K562 (cell line): ENCODE results near the gene FMO5. TPM values are rescaled to one million over a fixed set of nuclear protein-coding genes. Genes with fewer than 3 reads are reported as not detected.

Source experiments
- ATAC-seq: fragments of 200-7000 bp; cut with Tn5 transposase; 3 replicates; pipeline ENCODE4 v1.9.1; 2020; ENCODE audit warnings: moderate library complexity
- BruUV-seq: library from RNA; stranded (reverse); fragments of 400-500 nt; replicated peaks from 2 replicates; lab custom pipeline; 2021; lab: Mats Ljungman, UMichigan
- CTCF ChIA-PET: fragments of 300-600 bp; formaldehyde crosslinking; extraction: SDS; loops from one replicate; lab custom pipeline; 2021; ENCODE audit warnings: low intra/inter-chr PET ratio; lab: Yijun Ruan, JAX
- POLR2A ChIA-PET: fragments of 300-600, 350-650 bp; sonication (Branson Sonifier 250); formaldehyde crosslinking; extraction: SDS; loops from one replicate; lab custom pipeline; 2021; ENCODE audit warnings: antibody characterized with exemption, inconsistent platforms; lab: Yijun Ruan, JAX
- DNase-seq, 4 experiments: peaks; one replicate each; pipeline versions ENCODE4 v3.0.0 to v3.0.0-alpha.2; 2011 to 2018; ENCODE audit warnings: low spot score in 3 of 4, mixed read lengths in 3 of 4; ENCODE audit errors: extremely low read depth in 1 of 4
- FAIRE-seq: peaks from 2 replicates; lab custom pipeline; 2011; peaks lifted over from hg19 to GRCh38; lab: Jason Lieb, UNC
- H2AFZ ChIP-seq: 2 replicates; pipeline ENCODE4 v1.6.0; 2011; ENCODE audit warnings: low read depth, low read length, control low read depth, inconsistent platforms
- H3K27ac ChIP-seq: fragments of 200-600 bp; 3 replicates; pipeline ENCODE4 v1.8.0; 2011; ENCODE audit warnings: low read depth, mild to moderate bottlenecking, control low read depth, inconsistent platforms, low read length, moderate library complexity, mixed read lengths; ENCODE audit errors: extremely low read depth
- H3K27me3 ChIP-seq, 2 experiments: fragments of 300-600 bp in 1 of 2; 2 replicates in 1 of 2; 3 replicates in 1 of 2; pipeline versions ENCODE4 v1.6.0 to v1.8.0; 2011; ENCODE audit warnings: inconsistent platforms in 2 of 2, low read length in 2 of 2, mild to moderate bottlenecking in 1 of 2, mixed read lengths in 1 of 2, moderate library complexity in 1 of 2; ENCODE audit not compliant: control insufficient read depth in 2 of 2, insufficient read depth in 2 of 2
- H3K36me3 ChIP-seq: fragments of 300-600 bp; 3 replicates; pipeline ENCODE4 v1.8.0; 2011; ENCODE audit warnings: mild to moderate bottlenecking, low read length, inconsistent platforms; ENCODE audit not compliant: control insufficient read depth, insufficient read depth
- H3K4me1 ChIP-seq, 2 experiments: fragments of 200-600 bp in 1 of 2; replicated peaks in 1 of 2; 2 replicates in 1 of 2; 3 replicates in 1 of 2; pipeline versions ENCODE4 v1.5.1 to v1.8.0; 2011; ENCODE audit warnings: inconsistent platforms in 2 of 2, low read length in 2 of 2, mild to moderate bottlenecking in 1 of 2, mixed read lengths in 1 of 2, moderate library complexity in 1 of 2; ENCODE audit not compliant: control insufficient read depth in 2 of 2, insufficient read depth in 2 of 2
- H3K4me2 ChIP-seq: 2 replicates; pipeline ENCODE4 v1.6.1; 2011; ENCODE audit warnings: low read length, control low read depth, inconsistent platforms, mixed read lengths; ENCODE audit not compliant: insufficient read depth
- H3K4me3 ChIP-seq: fragments of 200-600 bp; sonication (generic), shearing (Covaris generic); 2 replicates; pipeline ENCODE4 v1.5.1; 2016; ENCODE audit warnings: control low read depth, inconsistent platforms
- H3K79me2 ChIP-seq: fragments of 200-600 bp; 3 replicates; pipeline ENCODE4 v1.8.0; 2011; ENCODE audit warnings: low read length, inconsistent platforms; ENCODE audit not compliant: control insufficient read depth, insufficient read depth
- H3K9ac ChIP-seq, 2 experiments: 2 replicates each; pipeline versions ENCODE4 v1.6.0 to v1.6.1; 2011; ENCODE audit warnings: low read depth in 2 of 2, low read length in 2 of 2, control low read depth in 1 of 2, inconsistent platforms in 1 of 2, mild to moderate bottlenecking in 1 of 2, mixed read lengths in 1 of 2; ENCODE audit not compliant: insufficient read depth in 1 of 2
- H3K9me1 ChIP-seq: one replicate; pipeline ENCODE4 v1.6.0; 2011; ENCODE audit warnings: inconsistent platforms, mild to moderate bottlenecking, low read length, moderate library complexity; ENCODE audit not compliant: control insufficient read depth, insufficient read depth
- H3K9me3 ChIP-seq: replicated peaks from 2 replicates; pipeline ENCODE4 v1.5.1; 2011; ENCODE audit warnings: low read depth, low read length, inconsistent platforms; ENCODE audit not compliant: control insufficient read depth, insufficient read depth
- H4K20me1 ChIP-seq: replicated peaks from 2 replicates; pipeline ENCODE4 v1.6.1; 2011; ENCODE audit warnings: low read length, inconsistent platforms, mixed read lengths; ENCODE audit not compliant: control insufficient read depth, insufficient read depth
- ARID1B ChIP-seq: fragments of 450-650 bp; IDR thresholded peaks from 2 replicates; pipeline ENCODE4 v1.6.1; 2016; ENCODE audit warnings: antibody characterized with exemption, mild to moderate bottlenecking, inconsistent platforms
- BCOR ChIP-seq: fragments of 450-650 bp; IDR thresholded peaks from 2 replicates; pipeline ENCODE4 v1.6.1; 2016
- DEAF1 ChIP-seq: fragments of 450-650 bp; formaldehyde crosslinking; IDR thresholded peaks from 2 replicates; pipeline ENCODE4 v1.4.0; 2020; ENCODE audit warnings: mild to moderate bottlenecking, moderate library complexity
- DLX4 ChIP-seq: fragments of 250-450 bp; sonication (Bioruptor Pico); IDR thresholded peaks from 2 replicates; pipeline ENCODE4 v1.6.1; 2021; ENCODE audit warnings: mild to moderate bottlenecking
- ELF4 ChIP-seq: fragments of 450-650 bp; formaldehyde crosslinking; IDR thresholded peaks from 2 replicates; pipeline ENCODE4 v1.4.0; 2022; ENCODE audit warnings: missing genetic modification characterization
- GABPB2 ChIP-seq: fragments of 250-450 bp; sonication (Bioruptor Pico); conservative IDR thresholded peaks from 2 replicates; pipeline ENCODE4 v1.5.1; 2021; ENCODE audit warnings: mild to moderate bottlenecking
- HMG20B ChIP-seq: fragments of 250-450 bp; sonication (Bioruptor Pico); IDR thresholded peaks from 2 replicates; pipeline ENCODE4 v1.5.0; 2021; ENCODE audit warnings: mild to moderate bottlenecking
- KAT8 ChIP-seq: fragments of 450-650 bp; IDR thresholded peaks from 2 replicates; pipeline ENCODE4 v1.6.1; 2016; ENCODE audit warnings: low read depth, mild to moderate bottlenecking
- L3MBTL2 ChIP-seq: fragments of 450-650 bp; IDR thresholded peaks from 2 replicates; pipeline ENCODE4 v1.6.1; 2016; ENCODE audit warnings: mild to moderate bottlenecking, moderate library complexity
- SIRT6 ChIP-seq: IDR thresholded peaks from one replicate; pipeline ENCODE4 v1.6.1; 2012; ENCODE audit warnings: low read depth, mild to moderate bottlenecking, control low read depth, inconsistent platforms, low read length, moderate library complexity
- STAG1 ChIP-seq: sonication (generic); formaldehyde crosslinking; IDR thresholded peaks from 2 replicates; pipeline ENCODE4 v1.5.0; 2020; ENCODE audit warnings: missing genetic modification reagents, borderline replicate concordance
- TBP ChIP-seq: optimal IDR thresholded peaks from 2 replicates; pipeline ENCODE3; 2011; ENCODE audit warnings: low read depth, low read length, improper control_type of control experiment
- XRCC5 ChIP-seq: fragments of 200-400 bp; formaldehyde crosslinking; IDR thresholded peaks from 2 replicates; pipeline ENCODE4 v1.6.1; 2017; ENCODE audit warnings: low read depth, mild to moderate bottlenecking, low read length
- ZNF586 ChIP-seq: fragments of 450-650 bp; formaldehyde crosslinking; conservative IDR thresholded peaks from 2 replicates; pipeline ENCODE4 v1.4.0; 2020; ENCODE audit warnings: mild to moderate bottlenecking, moderate library complexity
- ZNF668 ChIP-seq: fragments of 250-450 bp; sonication (Bioruptor Pico); IDR thresholded peaks from 2 replicates; pipeline ENCODE4 v1.8.0; 2022; ENCODE audit warnings: mild to moderate bottlenecking, inconsistent platforms
- WGBS: fragments of 100-300 bp; shearing (Covaris generic); methylation state at CpG from one replicate; pipeline ENCODE4 v1.1.6; 2016; ENCODE audit warnings: low coverage, mixed read lengths; ENCODE audit not compliant: insufficient coverage; ENCODE audit errors: missing lambda C conversion rate; 5-methylcytosine and 5-hydroxymethylcytosine counted together
- in situ Hi-C: fragments of 300-500 bp; cut with MboI; formaldehyde crosslinking; loops from 4 replicates; pipeline ENCODE4 v1.15.0; 2018; ENCODE audit warnings: inconsistent platforms, mixed read lengths
- intact Hi-C: fragments of 100-400 bp; cut with micrococcal nuclease; formaldehyde crosslinking; loops from 2 replicates; pipeline ENCODE4 v1.14.2; 2022
- polyA plus RNA-seq, 8 experiments: library from polyadenylated mRNA; depleted of rRNA in 4 of 8; stranded (reverse) in 5 of 8; unstranded in 3 of 8; fragments of >200 nt; fragmentation: Nextera tagmentation in 2 of 8; fragmentation: Illumina TruSeq in 1 of 8; extraction: Ambion mirVana in 2 of 8; extraction: Trizol in 1 of 8; gene quantifications; 2 replicates each; pipeline versions ENCODE4 v1.2.1 to v1.2.3, GENCODE V29; 2011 to 2014; ENCODE audit warnings: inconsistent platforms in 1 of 8, missing spikeins in 1 of 8
- total RNA-seq, 7 experiments: library from RNA; depleted of rRNA in 6 of 7; stranded (reverse); fragments of >200 nt in 6 of 7; fragmentation: Illumina TruSeq in 2 of 7; extraction: Trizol in 2 of 7; gene quantifications; 2 replicates each; pipeline versions ENCODE4 v1.2.1 to v1.2.3, GENCODE V29; 2011 to 2021; ENCODE audit warnings: low replicate concordance in 1 of 7
- TF ChIP-seq, protein P1 (sequence below): IDR thresholded peaks from 2 replicates; pipeline ENCODE4 v1.6.1; 2014; ENCODE audit warnings: antibody characterized with exemption

Gene FMO5
- total and polyA plus RNA-seq, 9 of the 15 experiments (the other 6 are each of a cell fraction or from before 2014, with no cell fraction given) = 0.11 to 0.69 (median 0.19) TPM; not detected in 1

DNA sequence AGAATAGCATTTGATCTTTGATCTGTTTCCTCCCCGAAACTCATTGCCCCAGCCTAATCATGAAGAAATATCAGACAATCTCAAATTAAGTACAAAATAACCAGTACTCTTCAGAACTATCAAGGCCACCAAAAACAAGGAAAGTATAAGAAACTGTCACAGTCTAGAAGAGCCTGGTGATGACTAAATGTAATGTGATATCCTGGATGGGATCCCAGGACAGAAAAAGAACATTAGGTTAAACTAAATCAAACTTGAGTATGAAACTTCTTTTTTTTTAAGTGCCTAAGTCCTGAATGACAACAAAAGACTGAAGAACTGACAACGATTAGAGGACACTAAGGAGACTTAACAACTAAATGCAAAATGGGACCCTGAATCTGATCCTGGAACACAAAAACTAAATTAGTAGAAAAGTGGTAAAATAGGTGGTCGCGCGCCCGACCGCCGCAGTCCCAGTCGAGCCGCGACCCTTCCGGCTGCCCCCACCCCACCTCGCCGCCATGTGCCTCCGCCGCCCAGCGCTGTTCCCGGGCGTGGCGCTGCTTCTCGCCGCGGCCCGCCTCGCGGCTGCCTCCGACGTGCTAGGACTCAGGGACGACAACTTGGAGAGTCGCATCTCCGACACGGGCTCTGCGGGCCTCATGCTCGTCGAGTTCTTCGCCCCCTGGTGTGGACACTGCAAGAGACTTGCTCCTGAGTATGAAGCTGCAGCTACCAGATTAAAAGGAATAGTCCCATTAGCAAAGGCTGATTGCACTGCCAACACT, 47.3 kb downstream of the FMO5 start (continued):
- no peak for TF ChIP-seq DLX4 (CRISPR knock-in tag)
- no peak for TF ChIP-seq ZNF668 (CRISPR knock-in tag)
- no peak for TF ChIP-seq BCOR
- no peak for TF ChIP-seq KAT8
- no peak for TF ChIP-seq STAG1 (CRISPR knock-in tag)

- Histone ChIP-seq H3K79me2 (peaks cover 38% of the 10 kb centered on the region), H3K27ac (peak within 1 kb of the TSS; percentile 76), H4K20me1 (no peaks in the 10 kb centered on the region), H3K4me1 (peaks cover 14% of the 10 kb centered on the region in 2 experiments), H3K9me3 (no peaks in the 10 kb centered on the region), H3K4me2 (peak within 1 kb of the TSS; percentile 94), H3K9ac (peak within 1 kb of the TSS; percentile 75 to 95), H2AFZ (peak within 1 kb of the TSS; percentile 98), H3K27me3 (no peaks in the 10 kb centered on the region), H3K4me3 (peak within 1 kb of the TSS; percentile 70), H3K9me1 (no peaks in the 10 kb centered on the region), H3K36me3 (no peaks in the 10 kb centered on the region; the same call in 2 of the 3 replicates)
- WGBS = 1% methylated on average over 66 of the region's 72 CpGs
- intact Hi-C loops = loop anchor here (2.0 to 5.0 kb wide), 2 partner anchors 70 to 90 kb away; partner anchors contain the start of gene CHD1L
- CTCF ChIA-PET = interaction anchor here (0.5 to 2.6 kb wide), 2 partner anchors 71 to 100 kb away, joined by 4 to 21 read pairs; partner anchors contain the start of gene CHD1L
- BruUV-seq = no TSS peak
- FAIRE-seq (peak; percentile 86), DNase-seq (peak; percentile 89 to 95 (median 91)), ATAC-seq (peak; percentile 94)
- POLR2A ChIA-PET = interaction anchor here (0.7 to 4.4 kb wide), 3 partner anchors 11 to 88 kb away, joined by 3 to 27 read pairs (median 4); no protein-coding TSS in a partner anchor
- in situ Hi-C loops = loop anchor here (5.0 kb wide), 1 partner anchor 55 kb away; the partner anchor contains the start of gene FMO5
- TF ChIP-seq ARID1B (peak; percentile 22; the same call in 1 of the 2 replicates), ZNF586 (CRISPR knock-in tag) (no peak), TBP (peak; percentile 68), ELF4 (CRISPR knock-in tag) (no peak), GABPB2 (CRISPR knock-in tag) (no peak), HMG20B (CRISPR knock-in tag) (no peak), SIRT6 (no peak), KAT8 (no peak), DEAF1 (CRISPR knock-in tag) (peak; percentile 90), L3MBTL2 (peak; percentile 83), XRCC5 (peak; percentile 96)
- TF ChIP-seq, protein P1, sequence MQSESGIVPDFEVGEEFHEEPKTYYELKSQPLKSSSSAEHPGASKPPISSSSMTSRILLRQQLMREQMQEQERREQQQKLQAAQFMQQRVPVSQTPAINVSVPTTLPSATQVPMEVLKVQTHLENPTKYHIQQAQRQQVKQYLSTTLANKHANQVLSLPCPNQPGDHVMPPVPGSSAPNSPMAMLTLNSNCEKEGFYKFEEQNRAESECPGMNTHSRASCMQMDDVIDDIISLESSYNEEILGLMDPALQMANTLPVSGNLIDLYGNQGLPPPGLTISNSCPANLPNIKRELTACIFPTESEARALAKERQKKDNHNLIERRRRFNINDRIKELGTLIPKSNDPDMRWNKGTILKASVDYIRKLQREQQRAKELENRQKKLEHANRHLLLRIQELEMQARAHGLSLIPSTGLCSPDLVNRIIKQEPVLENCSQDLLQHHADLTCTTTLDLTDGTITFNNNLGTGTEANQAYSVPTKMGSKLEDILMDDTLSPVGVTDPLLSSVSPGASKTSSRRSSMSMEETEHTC = peak; percentile 60; the same call in 1 of the 2 replicates
These were observed 52.7 kb downstream of the FMO5 start, which contains the start of gene PRKAB2 for GRCh38 chr1:147172168-147173016. Gene PRKAB2 (minus strand): TSS chr1:147172470. CDS start chr1:147172144, 326 bp downstream.
